Hepatocyte (in vitro differentiated cells): ENCODE measurements around the gene CBLIF. TPM values are rescaled to one million over a fixed set of nuclear protein-coding genes. Genes with fewer than 3 reads are reported as not detected.

Experiments
- DNase-seq: peaks from one replicate; pipeline ENCODE4 v3.0.0-alpha.2; 2016; ENCODE audit warnings: low spot score
- H2AFZ ChIP-seq: fragments of 200-600 bp; sonication (generic); 2 replicates; pipeline ENCODE4 v1.6.0; 2016; ENCODE audit warnings: antibody characterized with exemption, mild to moderate bottlenecking
- H3K27ac ChIP-seq: fragments of 200-600 bp; sonication (generic); 2 replicates; pipeline ENCODE4 v1.5.1; 2016; ENCODE audit warnings: mild to moderate bottlenecking
- H3K27me3 ChIP-seq: fragments of 200-600 bp; sonication (generic); 2 replicates; pipeline ENCODE4 v1.6.1; 2016
- H3K36me3 ChIP-seq: fragments of 200-600 bp; sonication (generic); replicated peaks from 2 replicates; pipeline ENCODE4 v1.5.1; 2016; ENCODE audit warnings: low read depth; ENCODE audit not compliant: insufficient read depth
- H3K4me1 ChIP-seq: fragments of 200-600 bp; sonication (generic); 2 replicates; pipeline ENCODE4 v1.5.1; 2016; ENCODE audit warnings: mild to moderate bottlenecking, moderate library complexity; ENCODE audit not compliant: insufficient read depth
- H3K4me2 ChIP-seq: fragments of 200-600 bp; sonication (generic); 2 replicates; pipeline ENCODE4 v1.6.0; 2016
- H3K4me3 ChIP-seq: fragments of 200-600 bp; sonication (generic); 2 replicates; pipeline ENCODE4 v1.5.1; 2016; ENCODE audit warnings: mild to moderate bottlenecking
- H3K79me2 ChIP-seq: fragments of 200-600 bp; sonication (generic); 2 replicates; pipeline ENCODE4 v1.6.0; 2017; ENCODE audit warnings: mild to moderate bottlenecking
- H3K9me2 ChIP-seq: fragments of 200-600 bp; sonication (generic); replicated peaks from 2 replicates; pipeline ENCODE4 v1.6.0; 2017; ENCODE audit warnings: mild to moderate bottlenecking; ENCODE audit not compliant: insufficient read depth
- H3K9me3 ChIP-seq: fragments of 200-600 bp; sonication (generic); 2 replicates; pipeline ENCODE4 v1.5.1; 2016; ENCODE audit warnings: low read depth, mild to moderate bottlenecking
- H4K20me1 ChIP-seq: fragments of 200-600 bp; sonication (generic); 2 replicates; pipeline ENCODE4 v1.6.0; 2016; ENCODE audit warnings: mild to moderate bottlenecking; ENCODE audit not compliant: insufficient read depth, poor library complexity, severe bottlenecking
- EZH2 ChIP-seq: fragments of 200-600 bp; sonication (generic); IDR thresholded peaks from 2 replicates; pipeline ENCODE4 v1.6.1; 2016; ENCODE audit warnings: antibody characterized with exemption, mild to moderate bottlenecking, borderline replicate concordance
- EZH2phosphoT487 ChIP-seq: fragments of 200-600 bp; sonication (generic); IDR thresholded peaks from one replicate; pipeline ENCODE4 v1.6.1; 2018; ENCODE audit warnings: antibody characterized with exemption, mild to moderate bottlenecking, low read depth, moderate library complexity; ENCODE audit not compliant: unreplicated experiment, severe bottlenecking
- WGBS: methylation state at CpG from one replicate; pipeline ENCODE4 v1.1.6; 2016; ENCODE audit warnings: low lambda C conversion rate; ENCODE audit errors: missing lambda C conversion rate; 5-methylcytosine and 5-hydroxymethylcytosine counted together
- polyA plus RNA-seq: library from polyadenylated mRNA; unstranded; fragments of >200 nt; fragmentation: Nextera tagmentation; extraction: Ambion mirVana; gene quantifications from 2 replicates; pipeline ENCODE4 v1.2.1, GENCODE V29; 2016
- total RNA-seq: library from RNA; depleted of rRNA; stranded (reverse); fragments of >200 nt; gene quantifications from 2 replicates; pipeline ENCODE4 v1.2.3, GENCODE V29; 2014
- TF ChIP-seq, protein P1 (sequence below): fragments of 200-600 bp; sonication (generic); IDR thresholded peaks from 2 replicates; pipeline ENCODE4 v1.5.1; 2016; ENCODE audit warnings: antibody characterized with exemption, mild to moderate bottlenecking; ENCODE audit not compliant: poor library complexity

The CBLIF gene
- total and polyA plus RNA-seq, 2 experiments from 2014 or later: 45.2 to 60.8 TPM

DNA sequence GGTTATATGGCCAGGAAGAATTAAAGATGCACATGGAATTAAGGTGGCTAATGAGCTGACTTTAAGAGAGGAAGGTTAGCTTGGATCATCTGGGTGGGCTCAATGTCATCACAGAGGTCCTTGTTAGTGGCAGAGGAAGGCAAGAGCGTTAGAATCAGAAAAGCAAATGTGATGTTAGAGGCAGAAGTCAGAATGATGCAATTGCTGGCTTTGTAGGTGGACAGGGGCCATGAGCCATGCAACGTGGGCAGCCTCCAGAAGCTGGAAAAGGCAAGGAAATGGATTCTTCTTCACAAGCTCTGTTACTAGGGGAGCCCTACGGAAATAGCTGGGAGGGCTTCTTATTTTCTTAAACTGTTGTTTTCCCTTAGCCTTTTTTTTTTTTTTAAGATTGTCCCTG lies 2.3 kb upstream of the CBLIF start:
- TF ChIP-seq EZH2phosphoT487: no peak
- TF ChIP-seq, protein P1, sequence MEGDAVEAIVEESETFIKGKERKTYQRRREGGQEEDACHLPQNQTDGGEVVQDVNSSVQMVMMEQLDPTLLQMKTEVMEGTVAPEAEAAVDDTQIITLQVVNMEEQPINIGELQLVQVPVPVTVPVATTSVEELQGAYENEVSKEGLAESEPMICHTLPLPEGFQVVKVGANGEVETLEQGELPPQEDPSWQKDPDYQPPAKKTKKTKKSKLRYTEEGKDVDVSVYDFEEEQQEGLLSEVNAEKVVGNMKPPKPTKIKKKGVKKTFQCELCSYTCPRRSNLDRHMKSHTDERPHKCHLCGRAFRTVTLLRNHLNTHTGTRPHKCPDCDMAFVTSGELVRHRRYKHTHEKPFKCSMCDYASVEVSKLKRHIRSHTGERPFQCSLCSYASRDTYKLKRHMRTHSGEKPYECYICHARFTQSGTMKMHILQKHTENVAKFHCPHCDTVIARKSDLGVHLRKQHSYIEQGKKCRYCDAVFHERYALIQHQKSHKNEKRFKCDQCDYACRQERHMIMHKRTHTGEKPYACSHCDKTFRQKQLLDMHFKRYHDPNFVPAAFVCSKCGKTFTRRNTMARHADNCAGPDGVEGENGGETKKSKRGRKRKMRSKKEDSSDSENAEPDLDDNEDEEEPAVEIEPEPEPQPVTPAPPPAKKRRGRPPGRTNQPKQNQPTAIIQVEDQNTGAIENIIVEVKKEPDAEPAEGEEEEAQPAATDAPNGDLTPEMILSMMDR: no peak
- TF ChIP-seq EZH2: no peak
- Histone ChIP-seq H3K27me3 (no peaks in the 10 kb centered on the region), H4K20me1 (no peaks in the 10 kb centered on the region), H3K36me3 (no peaks in the 10 kb centered on the region), H3K9me2 (no peaks in the 10 kb centered on the region), H3K4me1 (peaks cover 10% of the 10 kb centered on the region), H3K4me2 (no peak overlapping the region), H3K79me2 (no peaks in the 10 kb centered on the region), H3K4me3 (no peak overlapping the region), H3K9me3 (no peaks in the 10 kb centered on the region), H2AFZ (no peak overlapping the region), H3K27ac (no peak overlapping the region)
- DNase-seq: no peak
- 89% methylated on average over 3 of the region's 3 CpGs for WGBS

DNA sequence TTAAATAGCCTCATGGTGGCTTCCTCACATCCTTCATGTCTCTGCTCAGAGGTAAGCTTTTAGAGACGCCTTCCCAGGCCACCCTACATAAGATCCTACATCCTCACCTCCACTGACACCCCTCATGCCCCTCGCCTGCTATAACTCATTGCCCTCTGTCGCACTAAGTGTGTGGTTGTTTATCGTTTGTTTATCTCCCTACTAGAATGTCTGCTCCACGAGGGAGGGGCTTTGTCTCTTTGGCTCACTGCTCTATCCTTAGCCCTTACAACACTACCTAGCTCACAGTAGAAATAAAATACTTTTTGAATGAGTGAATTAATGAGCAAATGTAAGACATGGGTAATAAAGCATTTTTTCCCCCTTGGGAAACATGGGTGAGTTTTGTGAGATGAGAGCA lies 1.3 kb upstream of the CBLIF start:
- no peak overlapping the region for H3K27ac ChIP-seq
- 83% methylated on average over 5 of the region's 5 CpGs for WGBS
- no peak overlapping the region for H2AFZ ChIP-seq
- TF ChIP-seq EZH2 (no peak), EZH2phosphoT487 (no peak)
- TF ChIP-seq, protein P1: no peak
- H3K9me2 ChIP-seq: no peaks in the 10 kb centered on the region
- DNase-seq: no peak
- no peaks in the 10 kb centered on the region for H4K20me1 ChIP-seq
- no peaks in the 10 kb centered on the region for H3K79me2 ChIP-seq
- H3K9me3 ChIP-seq: no peaks in the 10 kb centered on the region
- no peaks in the 10 kb centered on the region for H3K27me3 ChIP-seq
- peaks cover 10% of the 10 kb centered on the region for H3K4me1 ChIP-seq
- no peak overlapping the region for H3K4me2 ChIP-seq
- no peaks in the 10 kb centered on the region for H3K36me3 ChIP-seq
- H3K4me3 ChIP-seq: no peak overlapping the region

DNA sequence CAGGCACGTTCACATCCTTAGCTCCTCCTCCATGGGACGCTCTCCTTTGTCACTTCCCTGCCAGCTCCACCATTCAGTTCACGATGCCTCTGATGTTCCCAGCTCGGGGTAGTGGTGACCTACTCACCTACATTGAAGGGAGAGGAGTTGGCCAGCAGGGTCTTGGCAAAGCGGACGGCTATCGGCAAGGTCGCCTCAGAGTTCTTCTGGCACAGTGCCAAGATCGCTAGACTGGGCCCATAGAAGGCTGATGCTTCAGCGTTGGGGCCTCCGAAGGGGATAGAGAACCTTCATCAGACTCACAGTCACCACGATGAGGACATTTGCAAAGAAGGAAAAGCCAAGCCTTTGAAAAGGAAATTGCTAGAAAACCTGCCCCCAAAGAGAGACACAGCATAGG lies 3.0 kb downstream of the CBLIF start:
- Histone ChIP-seq H3K4me2 (no peak overlapping the region), H3K36me3 (no peaks in the 10 kb centered on the region), H2AFZ (no peak overlapping the region), H3K79me2 (no peaks in the 10 kb centered on the region), H3K9me2 (no peaks in the 10 kb centered on the region), H3K27ac (no peak overlapping the region), H3K9me3 (no peaks in the 10 kb centered on the region), H3K4me1 (peaks cover 4% of the 10 kb centered on the region), H3K4me3 (no peak overlapping the region), H4K20me1 (no peaks in the 10 kb centered on the region), H3K27me3 (no peaks in the 10 kb centered on the region)
- no peak for DNase-seq
- TF ChIP-seq EZH2phosphoT487 (no peak), EZH2 (no peak)
- TF ChIP-seq, protein P1: no peak
- WGBS: 90% methylated on average over 12 of the region's 12 CpGs

DNA sequence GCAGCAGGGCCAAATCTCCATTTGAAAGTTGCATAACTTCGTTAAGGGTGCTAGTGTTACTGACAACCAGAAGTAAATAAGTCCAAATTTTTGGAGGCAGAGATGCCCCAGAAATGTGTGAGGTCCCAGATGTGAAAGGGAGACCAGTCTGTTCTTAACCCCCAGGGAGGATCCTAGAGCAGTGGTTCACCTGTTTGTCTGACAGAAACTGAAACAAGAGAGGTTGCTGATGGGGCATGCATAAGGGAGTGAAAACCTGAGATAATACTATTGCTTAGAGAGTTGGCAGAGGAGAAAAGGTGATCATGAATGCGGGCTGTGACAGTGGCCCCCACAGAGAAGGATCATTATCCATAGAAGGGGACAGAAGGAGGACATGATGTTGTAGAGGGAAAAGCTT lies 3.8 kb downstream of the CBLIF start:
- no peak overlapping the region for H3K27ac ChIP-seq
- no peak for DNase-seq
- no peaks in the 10 kb centered on the region for H3K27me3 ChIP-seq
- WGBS: 94% methylated on average over 2 of the region's 2 CpGs
- H3K4me1 ChIP-seq: peaks cover 4% of the 10 kb centered on the region
- no peak overlapping the region for H3K4me2 ChIP-seq
- H3K9me2 ChIP-seq: no peaks in the 10 kb centered on the region
- H2AFZ ChIP-seq: no peak overlapping the region
- no peaks in the 10 kb centered on the region for H4K20me1 ChIP-seq
- H3K9me3 ChIP-seq: no peaks in the 10 kb centered on the region
- no peak overlapping the region for H3K4me3 ChIP-seq
- TF ChIP-seq EZH2 (no peak), EZH2phosphoT487 (no peak)
- TF ChIP-seq, protein P1: no peak
- no peaks in the 10 kb centered on the region for H3K36me3 ChIP-seq
- no peaks in the 10 kb centered on the region for H3K79me2 ChIP-seq
